CD4-positive, CD25-positive, alpha-beta regulatory T cell (primary cell): ENCODE results near the gene LCE1A. TPM values are rescaled to one million over a fixed set of nuclear protein-coding genes. Genes with fewer than 3 reads are reported as not detected.

Source experiments
- ATAC-seq, 2 donors: fragments of 150-1000 bp; cut with Tn5 transposase; one replicate each; pipeline ENCODE4 v1.10.0; 2021; ENCODE audit warnings: low read depth in 2 of 2, moderate number of reproducible peaks in 2 of 2, moderate library complexity in 1 of 2
- DNase-seq, 3 donors: peaks; one replicate each; pipeline versions ENCODE4 v3.0.0 to v3.0.0-alpha.2; 2012 to 2022; ENCODE audit warnings: mixed read lengths in 1 of 3
- H3K27ac ChIP-seq: one replicate; pipeline ENCODE4 v1.7.0; 2013; ENCODE audit warnings: mild to moderate bottlenecking, low read length; ENCODE audit not compliant: insufficient read depth, poor library complexity, severe bottlenecking
- H3K27me3 ChIP-seq: one replicate; pipeline ENCODE4 v1.7.0; 2013; ENCODE audit warnings: low read length; ENCODE audit not compliant: control insufficient read depth, insufficient read depth
- H3K36me3 ChIP-seq: one replicate; pipeline ENCODE4 v1.7.0; 2013; ENCODE audit warnings: mild to moderate bottlenecking, low read length, moderate library complexity; ENCODE audit not compliant: control insufficient read depth, insufficient read depth
- H3K4me1 ChIP-seq: 2 replicates; pipeline ENCODE4 v1.7.0; 2013; ENCODE audit warnings: mild to moderate bottlenecking, low read length; ENCODE audit not compliant: insufficient read depth, control insufficient read depth, poor library complexity, severe bottlenecking
- H3K4me3 ChIP-seq: one replicate; pipeline ENCODE4 v1.7.0; 2013; ENCODE audit warnings: low read depth, mild to moderate bottlenecking, low read length, moderate library complexity
- H3K9me3 ChIP-seq, 2 experiments: 1 replicate in 1 of 2; 2 replicates in 1 of 2; pipeline ENCODE4 v1.7.0; 2013; ENCODE audit warnings: low read length in 2 of 2, mild to moderate bottlenecking in 1 of 2, moderate library complexity in 1 of 2; ENCODE audit not compliant: control insufficient read depth in 2 of 2
- H3K27ac Mint-ChIP-seq, 3 donors: one replicate each; pipeline ENCODE4 v1.8.0; 2020 to 2022; ENCODE audit warnings: mild to moderate bottlenecking in 3 of 3, mixed read lengths in 3 of 3, moderate library complexity in 2 of 3
- H3K27me3 Mint-ChIP-seq: one replicate; pipeline ENCODE4 v1.8.0; 2022; ENCODE audit warnings: mild to moderate bottlenecking, mixed read lengths
- H3K36me3 Mint-ChIP-seq: one replicate; pipeline ENCODE4 v1.8.0; 2020; ENCODE audit warnings: mixed read lengths
- H3K4me1 Mint-ChIP-seq, 4 donors: one replicate each; pipeline ENCODE4 v1.8.0; 2020 to 2022; ENCODE audit warnings: mixed read lengths in 4 of 4, mild to moderate bottlenecking in 1 of 4
- H3K4me3 Mint-ChIP-seq, 4 donors: one replicate each; pipeline ENCODE4 v1.8.0; 2020 to 2022; ENCODE audit warnings: mild to moderate bottlenecking in 4 of 4, mixed read lengths in 4 of 4, moderate library complexity in 3 of 4
- H3K9me3 Mint-ChIP-seq, 7 donors: one replicate each; pipeline ENCODE4 v1.8.0; 2020 to 2022; ENCODE audit warnings: mixed read lengths in 7 of 7, mild to moderate bottlenecking in 3 of 7, moderate library complexity in 2 of 7
- polyA plus RNA-seq, 4 donors: library from polyadenylated mRNA; unstranded; fragments of 300-500 nt; fragmentation: Illumina TruSeq; gene quantifications; one replicate each; pipeline ENCODE4 v1.2.3, GENCODE V29; 2021
- total RNA-seq: library from RNA; stranded (reverse); gene quantifications from one replicate; pipeline ENCODE4 v1.2.3, GENCODE V29; 2022

LCE1A gene
- total and polyA plus RNA-seq, 5 donors from 2014 or later = not detected

DNA sequence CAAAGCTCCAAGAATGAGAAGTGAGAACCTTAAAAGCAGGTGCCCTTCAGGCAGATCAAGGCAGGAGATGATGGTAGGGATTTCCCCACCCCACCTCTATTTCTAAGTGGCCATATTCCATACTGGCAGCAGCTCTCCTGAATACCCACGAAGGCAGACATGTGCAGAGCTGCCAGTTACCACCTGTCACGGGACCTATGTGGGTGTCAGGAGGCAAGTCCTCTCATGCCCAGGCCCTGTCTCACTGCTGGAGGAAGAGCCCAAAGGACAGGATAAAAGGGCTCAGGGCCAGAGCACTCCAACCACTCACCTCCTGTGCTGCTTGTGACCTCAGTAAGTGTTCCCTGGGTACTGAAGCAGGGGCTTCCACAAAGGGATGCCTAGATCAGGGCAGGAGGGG is 16.2 kb upstream of the LCE1A start:
- Histone ChIP-seq H3K9me3 (no peaks in the 10 kb centered on the region), H3K36me3 (no peaks in the 10 kb centered on the region), H3K4me3 (no peak overlapping the region), H3K27ac (no peak overlapping the region), H3K4me1 (no peaks in the 10 kb centered on the region), H3K27me3 (peaks cover 4% of the 10 kb centered on the region)
- Mint-ChIP-seq H3K9me3 (peaks cover 0 to 5% (median 0%) of the 10 kb centered on the region in 7 donors), H3K27me3 (peaks cover 5% of the 10 kb centered on the region), H3K36me3 (no peaks in the 10 kb centered on the region), H3K4me1 (no peaks in the 10 kb centered on the region), H3K4me3 (no peak overlapping the region), H3K27ac (no peak overlapping the region)
- DNase-seq (no peak), ATAC-seq (no peak)

GRCh38 chr1:152811671-152812070 is 15.6 kb upstream of the LCE1A start, which contains the start of gene LCE1B:
Gene LCE1B (plus strand): TSS chr1:152811971. CDS start chr1:152812447, 476 bp downstream.
- peaks cover 2% of the 10 kb centered on the region for H3K27me3 ChIP-seq
- DNase-seq (no peak), ATAC-seq (no peak)
- no peak within 1 kb of the TSS for H3K27ac Mint-ChIP-seq
- H3K27me3 Mint-ChIP-seq = peaks cover 4% of the 10 kb centered on the region
- no peaks in the 10 kb centered on the region for H3K36me3 ChIP-seq
- no peaks in the 10 kb centered on the region for H3K36me3 Mint-ChIP-seq
- H3K4me1 Mint-ChIP-seq = no peaks in the 10 kb centered on the region
- H3K4me1 ChIP-seq = no peaks in the 10 kb centered on the region
- no peak within 1 kb of the TSS for H3K27ac ChIP-seq
- peaks cover 0 to 5% (median 0%) of the 10 kb centered on the region in 7 donors for H3K9me3 Mint-ChIP-seq
- no peaks in the 10 kb centered on the region for H3K9me3 ChIP-seq
- no peak within 1 kb of the TSS for H3K4me3 Mint-ChIP-seq
- no peak within 1 kb of the TSS for H3K4me3 ChIP-seq

GRCh38 chr1:152817309-152817708 is 10.0 kb upstream of the LCE1A start:
- Histone ChIP-seq H3K4me1 (no peaks in the 10 kb centered on the region), H3K36me3 (no peaks in the 10 kb centered on the region), H3K4me3 (no peak overlapping the region), H3K9me3 (no peaks in the 10 kb centered on the region), H3K27ac (no peak overlapping the region), H3K27me3 (no peaks in the 10 kb centered on the region)
- Mint-ChIP-seq H3K27ac (no peak overlapping the region), H3K27me3 (peaks cover 4% of the 10 kb centered on the region), H3K36me3 (no peaks in the 10 kb centered on the region), H3K4me3 (no peak overlapping the region), H3K4me1 (no peaks in the 10 kb centered on the region), H3K9me3 (peaks cover 0 to 5% (median 0%) of the 10 kb centered on the region in 7 donors)
- ATAC-seq (no peak), DNase-seq (no peak)

- DNase-seq = no peak
- Histone ChIP-seq H3K27ac (no peak overlapping the region), H3K27me3 (peaks cover 7% of the 10 kb centered on the region), H3K36me3 (no peaks in the 10 kb centered on the region), H3K4me1 (no peaks in the 10 kb centered on the region), H3K4me3 (no peak overlapping the region), H3K9me3 (no peaks in the 10 kb centered on the region)
- peaks cover 4% of the 10 kb centered on the region for H3K27me3 Mint-ChIP-seq
- H3K9me3 Mint-ChIP-seq = peaks cover 0 to 1% (median 0%) of the 10 kb centered on the region in 7 donors
- no peaks in the 10 kb centered on the region for H3K4me1 Mint-ChIP-seq
- ATAC-seq = no peak
- H3K27ac Mint-ChIP-seq = no peak overlapping the region
- no peaks in the 10 kb centered on the region for H3K36me3 Mint-ChIP-seq
- H3K4me3 Mint-ChIP-seq = no peak overlapping the region
These were observed 4.0 kb upstream of the LCE1A start for GRCh38 chr1:152823294-152823693.

DNA sequence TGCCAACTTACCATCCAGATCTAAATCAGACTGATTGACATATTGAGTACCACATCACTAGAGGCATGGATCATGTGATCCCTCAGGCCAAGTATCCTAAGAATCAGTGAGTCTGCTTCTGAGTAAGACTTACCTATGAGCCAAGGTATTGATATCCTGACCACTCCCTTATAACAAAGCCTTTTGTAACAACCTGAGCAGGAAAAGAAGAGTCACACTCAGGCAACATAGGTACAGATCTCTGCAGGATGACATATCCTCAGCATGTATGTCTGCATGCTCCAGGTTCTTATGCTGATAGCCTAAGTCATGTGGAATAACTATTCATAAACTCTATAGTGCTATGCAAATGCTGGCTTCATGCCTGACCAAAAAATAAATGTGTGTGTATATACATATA is 2.3 kb upstream of the LCE1A start:
- Mint-ChIP-seq H3K4me3 (no peak overlapping the region), H3K36me3 (no peaks in the 10 kb centered on the region), H3K27ac (no peak overlapping the region), H3K9me3 (peaks cover 0 to 2% (median 0%) of the 10 kb centered on the region in 7 donors), H3K4me1 (no peaks in the 10 kb centered on the region), H3K27me3 (peaks cover 8% of the 10 kb centered on the region)
- no peaks in the 10 kb centered on the region for H3K36me3 ChIP-seq
- H3K4me3 ChIP-seq = no peak overlapping the region
- no peak for DNase-seq
- no peak overlapping the region for H3K27ac ChIP-seq
- peaks cover 7% of the 10 kb centered on the region for H3K27me3 ChIP-seq
- no peaks in the 10 kb centered on the region for H3K4me1 ChIP-seq
- no peaks in the 10 kb centered on the region for H3K9me3 ChIP-seq
- ATAC-seq = no peak

DNA sequence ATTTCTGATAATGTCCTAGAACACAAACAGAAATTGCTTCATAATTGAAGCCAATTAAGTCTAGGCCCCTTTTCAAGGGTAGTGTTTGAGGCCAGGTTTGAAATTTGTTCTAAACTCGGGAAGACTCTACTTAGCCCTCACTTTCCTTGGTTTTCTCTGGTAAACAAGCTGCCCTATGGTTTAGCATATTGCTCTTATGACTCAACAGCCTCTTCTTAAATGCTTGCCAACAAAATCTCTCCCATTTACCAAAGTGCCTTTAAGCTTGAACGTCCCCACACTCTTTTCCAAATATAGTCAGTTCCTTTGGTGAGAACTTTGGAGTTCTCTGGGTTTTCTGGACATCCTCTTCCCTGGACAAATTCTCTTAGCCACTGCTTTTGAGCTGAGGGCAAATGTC is 9.6 kb downstream of the LCE1A start:
- ATAC-seq (no peak), DNase-seq (no peak)
- no peak overlapping the region for H3K27ac Mint-ChIP-seq
- H3K9me3 ChIP-seq = no peaks in the 10 kb centered on the region
- H3K9me3 Mint-ChIP-seq = peaks cover 0 to 3% (median 0%) of the 10 kb centered on the region in 7 donors
- H3K36me3 ChIP-seq = no peaks in the 10 kb centered on the region
- no peaks in the 10 kb centered on the region for H3K4me1 ChIP-seq
- no peaks in the 10 kb centered on the region for H3K36me3 Mint-ChIP-seq
- no peak overlapping the region for H3K4me3 ChIP-seq
- H3K27ac ChIP-seq = no peak overlapping the region
- H3K4me1 Mint-ChIP-seq = no peaks in the 10 kb centered on the region
- H3K27me3 Mint-ChIP-seq = peaks cover 27% of the 10 kb centered on the region
- H3K4me3 Mint-ChIP-seq = no peak overlapping the region
- peaks cover 7% of the 10 kb centered on the region for H3K27me3 ChIP-seq

- Mint-ChIP-seq H3K4me1 (no peaks in the 10 kb centered on the region), H3K4me3 (no peak within 1 kb of the TSS), H3K9me3 (peaks cover 0 to 3% (median 0%) of the 10 kb centered on the region in 7 donors), H3K27me3 (peaks cover 27% of the 10 kb centered on the region), H3K36me3 (no peaks in the 10 kb centered on the region), H3K27ac (no peak within 1 kb of the TSS)
- Histone ChIP-seq H3K36me3 (no peaks in the 10 kb centered on the region), H3K27me3 (peaks cover 10% of the 10 kb centered on the region), H3K9me3 (no peaks in the 10 kb centered on the region), H3K4me3 (no peak within 1 kb of the TSS), H3K4me1 (no peaks in the 10 kb centered on the region), H3K27ac (no peak within 1 kb of the TSS)
- DNase-seq (no peak), ATAC-seq (no peak)
These were observed 15.3 kb downstream of the LCE1A start, which contains the start of gene LCE6A for GRCh38 chr1:152842556-152842955. Gene LCE6A (plus strand): TSS chr1:152842856. CDS start chr1:152843521, 665 bp downstream.

GRCh38 chr1:152855661-152856060 is 28.4 kb downstream of the LCE1A start:
- Mint-ChIP-seq H3K27ac (no peak overlapping the region), H3K36me3 (no peaks in the 10 kb centered on the region), H3K4me3 (no peak overlapping the region), H3K4me1 (no peaks in the 10 kb centered on the region), H3K9me3 (peaks cover 0 to 3% (median 0%) of the 10 kb centered on the region in 7 donors), H3K27me3 (peaks cover 5% of the 10 kb centered on the region)
- no peaks in the 10 kb centered on the region for H3K36me3 ChIP-seq
- no peak overlapping the region for H3K27ac ChIP-seq
- no peaks in the 10 kb centered on the region for H3K9me3 ChIP-seq
- no peaks in the 10 kb centered on the region for H3K4me1 ChIP-seq
- no peaks in the 10 kb centered on the region for H3K27me3 ChIP-seq
- no peak overlapping the region for H3K4me3 ChIP-seq
- DNase-seq = no peak
- ATAC-seq = no peak
